Measurements from ENCODE around the gene MEIS2.
"Not testable (repeated sequence)": the region's sequence is repeated elsewhere in the genome, so short reads cannot be mapped to it uniquely, and the experiment has no call there.

The MEIS2 gene

DNA sequence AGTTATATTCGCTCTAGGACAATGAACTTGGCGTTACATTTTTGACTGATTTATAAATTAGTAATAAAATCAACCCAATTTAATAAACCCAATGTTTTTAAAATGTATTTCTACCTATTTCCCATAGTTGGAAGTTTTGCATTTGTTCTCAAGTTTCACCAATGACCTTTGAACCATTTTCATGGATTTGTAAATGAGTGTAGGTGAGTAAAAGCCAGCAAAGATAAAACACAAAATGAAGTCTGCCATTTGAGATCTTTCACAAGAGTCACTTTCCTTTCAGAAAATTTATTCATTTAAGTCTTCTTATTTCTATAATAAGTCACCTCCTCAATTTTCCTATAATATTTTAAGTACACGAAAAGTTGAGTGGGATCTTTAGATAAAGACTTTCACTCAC, 92.1 kb downstream of the MEIS2 start:
- DNase-seq (ENCODE audit: low spot score), result no peak

- no peak for DNase-seq (ENCODE audit: low spot score)
Observed at GRCh38 chr15:37007301-37007700, 93.0 kb downstream of the MEIS2 start.

DNA sequence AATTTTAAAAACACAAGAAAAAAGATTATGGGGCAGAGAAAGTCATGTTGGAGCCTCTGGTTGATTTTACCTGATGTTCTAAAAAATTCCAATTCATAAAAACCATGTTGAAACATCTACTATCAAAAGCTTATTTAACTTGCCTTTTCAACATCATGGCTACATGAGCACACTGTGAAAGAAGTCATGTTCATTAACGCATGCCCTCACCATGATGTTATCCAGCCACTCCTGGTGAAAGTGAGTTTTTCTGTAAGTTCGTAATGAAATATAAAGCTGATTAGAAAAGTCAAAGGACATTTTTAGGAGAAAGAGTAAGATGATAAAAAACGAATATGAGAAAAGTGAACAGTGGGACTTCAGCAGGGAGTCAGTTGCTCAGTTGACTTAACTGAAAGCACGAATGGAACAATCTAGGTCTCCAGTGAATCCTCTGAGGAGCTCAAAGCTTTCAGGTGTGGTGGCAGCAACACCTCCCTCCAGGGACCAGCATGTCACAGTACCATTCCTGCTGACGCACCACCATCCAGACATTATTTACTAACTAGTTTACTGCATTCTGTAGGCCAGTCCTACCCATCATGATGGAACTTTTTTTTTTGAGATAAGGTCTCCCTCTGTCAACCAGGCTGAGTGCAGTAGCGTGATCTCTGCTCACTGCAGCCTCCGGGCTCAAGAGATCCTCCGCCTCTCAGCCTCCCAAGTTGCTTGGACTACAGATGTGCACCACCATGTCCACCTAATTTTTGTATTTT, 95.2 kb downstream of the MEIS2 start:
- DNase-seq (ENCODE audit: low spot score), result no peak

DNA sequence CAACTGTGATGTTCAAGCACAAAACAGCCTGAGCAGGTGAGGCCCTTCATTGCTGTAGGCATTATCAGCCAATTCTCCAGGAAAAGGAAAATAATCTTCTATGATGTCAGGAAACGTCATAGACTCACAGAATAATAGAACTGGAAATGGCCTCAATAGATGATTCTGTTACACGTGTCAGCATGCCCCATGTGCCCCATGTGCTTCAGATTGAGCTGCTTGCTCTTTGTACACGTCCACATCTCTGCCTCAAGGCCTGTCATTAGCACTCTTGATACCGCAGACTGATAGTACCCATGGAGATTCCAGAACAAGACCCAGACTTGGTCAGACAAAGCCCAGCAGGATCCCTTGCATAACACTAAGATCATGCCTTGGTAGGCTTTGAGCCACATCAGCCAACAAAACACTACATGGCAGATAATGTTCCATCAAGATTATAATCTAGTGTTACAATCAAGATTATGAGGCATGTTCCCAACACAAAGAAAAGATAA, 95.9 kb downstream of the MEIS2 start:
- DNase-seq (ENCODE audit: low spot score), result no peak

GRCh38 chr15:37002041-37002672, 98.2 kb downstream of the MEIS2 start:
- no peak for DNase-seq (ENCODE audit: low spot score)

DNA sequence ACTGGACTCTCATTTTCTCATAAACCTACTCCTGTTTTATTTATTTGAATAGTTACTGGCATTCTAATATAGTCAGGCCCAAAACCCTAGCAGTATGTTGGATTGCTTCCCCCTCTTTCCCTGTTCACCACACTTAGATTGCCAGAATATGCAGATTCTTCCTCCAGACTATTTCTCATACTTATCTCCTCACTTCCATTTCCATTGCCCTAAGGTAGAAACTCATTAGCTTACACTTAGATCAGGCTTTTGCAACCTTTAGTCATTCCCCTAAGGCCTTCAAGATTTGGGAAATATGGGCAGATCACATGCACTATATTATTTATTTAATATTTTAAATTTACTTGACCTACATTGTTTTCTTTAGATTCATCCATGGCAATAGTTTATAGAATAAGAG, 98.9 kb downstream of the MEIS2 start:
- DNase-seq (ENCODE audit: low spot score), result no peak

DNA sequence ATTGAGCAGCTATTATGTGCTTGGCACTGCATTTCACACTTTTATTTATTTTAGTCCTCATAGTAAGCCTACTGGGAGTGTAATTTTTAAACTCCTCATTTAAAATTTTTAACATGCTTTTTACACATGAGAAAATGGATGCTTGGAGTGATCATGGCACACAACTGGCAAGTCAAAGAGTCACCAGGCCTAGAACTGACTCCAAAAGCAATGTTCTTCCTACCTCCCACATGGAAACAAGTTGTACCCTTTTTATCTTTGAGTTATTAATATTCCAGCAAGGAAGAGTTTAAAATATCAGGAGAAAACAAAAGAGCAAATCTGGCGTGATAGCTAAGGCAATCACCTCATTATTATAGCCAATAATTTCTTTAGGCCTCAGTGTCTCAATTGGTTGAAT, 100.6 kb downstream of the MEIS2 start:
- DNase-seq (ENCODE audit: low spot score), result no peak

- DNase-seq (ENCODE audit: low spot score), result no peak
Observed at GRCh38 chr15:36996538-36997181, 103.7 kb downstream of the MEIS2 start.

- DNase-seq (ENCODE audit: low spot score), result no peak
Observed at GRCh38 chr15:36996121-36996520, 104.2 kb downstream of the MEIS2 start.

- no peak for DNase-seq (ENCODE audit: low spot score)
Observed at GRCh38 chr15:36994790-36995189, 105.6 kb downstream of the MEIS2 start.

- no peak for DNase-seq (ENCODE audit: low spot score)
Observed at GRCh38 chr15:36992454-36992853, 107.9 kb downstream of the MEIS2 start.

GRCh38 chr15:36988947-36989346, 111.4 kb downstream of the MEIS2 start:
- DNase-seq (ENCODE audit: low spot score), result no peak

DNA sequence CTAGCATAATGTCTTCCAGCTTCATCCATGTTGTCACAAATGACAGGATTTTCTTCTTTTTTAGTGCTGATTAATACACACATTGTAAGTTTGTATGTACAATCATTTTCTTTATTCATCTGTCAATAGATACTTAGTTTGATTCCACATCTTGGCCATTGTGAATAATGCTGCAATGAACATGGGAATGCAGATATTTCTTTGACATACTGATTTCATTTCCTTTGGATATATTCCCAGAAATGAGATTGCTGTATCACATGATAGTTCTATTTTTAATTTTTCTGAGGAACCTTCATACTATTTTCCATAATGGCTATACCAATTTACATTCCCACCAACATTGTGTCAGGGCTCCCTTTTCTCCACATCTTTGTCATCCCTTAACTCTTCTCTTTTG, 117.9 kb downstream of the MEIS2 start:
- DNase-seq (ENCODE audit: low spot score), result no peak

GRCh38 chr15:36980281-36980680, 120.1 kb downstream of the MEIS2 start:
- not testable (repeated sequence) for DNase-seq (ENCODE audit: low spot score)

DNA sequence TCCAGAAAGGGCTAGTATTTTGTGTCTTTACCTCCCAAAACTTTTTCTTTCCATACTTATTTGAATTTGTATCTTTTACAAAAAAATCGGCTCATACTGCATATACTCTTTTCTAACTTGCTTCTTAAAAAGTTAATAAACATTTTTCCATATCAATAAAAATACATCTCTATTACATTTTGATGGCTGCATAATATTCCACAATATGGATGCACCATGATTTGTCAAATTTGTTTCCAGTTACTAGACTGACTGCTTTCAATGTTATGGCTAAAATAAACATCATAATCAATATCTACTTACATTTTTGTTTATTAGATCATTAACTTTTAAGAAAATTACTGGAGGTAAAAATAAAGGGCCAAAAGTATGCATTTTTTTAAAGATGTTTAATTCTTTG, 121.7 kb downstream of the MEIS2 start:
- DNase-seq (ENCODE audit: low spot score), result no peak

GRCh38 chr15:36978126-36978525, 122.2 kb downstream of the MEIS2 start:
- no peak for DNase-seq (ENCODE audit: low spot score)

DNA sequence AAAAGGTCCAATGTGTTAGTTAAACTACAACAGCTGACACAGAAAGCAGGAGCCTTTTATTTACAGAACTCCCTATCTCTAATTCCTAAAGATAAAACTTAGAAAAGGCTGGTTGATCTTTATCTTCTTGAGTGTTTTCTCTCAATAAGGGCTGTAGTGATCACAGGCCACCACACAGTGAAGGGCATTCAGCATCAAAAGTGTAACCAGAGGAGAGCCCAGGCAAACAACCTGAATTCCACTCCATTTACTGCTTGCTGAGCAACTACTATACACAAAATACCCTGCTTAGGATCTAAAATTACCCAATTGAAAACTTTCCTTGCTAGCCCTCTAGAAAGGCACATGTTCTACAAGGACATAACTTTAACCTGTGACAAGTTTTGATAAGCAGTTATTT, 122.7 kb downstream of the MEIS2 start:
- DNase-seq (ENCODE audit: low spot score), result no peak

DNA sequence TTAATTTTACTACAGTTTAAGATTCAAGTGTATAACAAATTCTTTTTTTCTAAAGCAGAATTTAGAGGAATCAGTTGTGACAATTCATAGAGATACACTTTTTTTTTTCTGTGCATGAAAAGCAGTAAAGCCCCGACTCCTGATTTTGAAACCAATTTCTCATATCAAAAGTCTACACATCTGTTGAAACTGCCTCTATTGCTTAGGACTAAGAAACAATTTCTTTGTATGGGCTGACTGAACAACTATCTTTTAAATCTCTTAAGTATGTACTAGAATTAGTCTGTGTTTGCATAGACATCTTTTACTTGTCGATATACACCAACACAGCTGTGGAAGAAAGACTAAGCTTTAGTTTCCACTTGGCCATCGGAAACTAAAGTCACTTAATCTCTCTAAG, 127.6 kb downstream of the MEIS2 start:
- no peak for DNase-seq (ENCODE audit: low spot score)

- DNase-seq (ENCODE audit: low spot score), result no peak
Observed at GRCh38 chr15:36970522-36970921, 129.8 kb downstream of the MEIS2 start.

GRCh38 chr15:36967929-36968328, 132.4 kb downstream of the MEIS2 start:
- DNase-seq (ENCODE audit: low spot score), result no peak

DNA sequence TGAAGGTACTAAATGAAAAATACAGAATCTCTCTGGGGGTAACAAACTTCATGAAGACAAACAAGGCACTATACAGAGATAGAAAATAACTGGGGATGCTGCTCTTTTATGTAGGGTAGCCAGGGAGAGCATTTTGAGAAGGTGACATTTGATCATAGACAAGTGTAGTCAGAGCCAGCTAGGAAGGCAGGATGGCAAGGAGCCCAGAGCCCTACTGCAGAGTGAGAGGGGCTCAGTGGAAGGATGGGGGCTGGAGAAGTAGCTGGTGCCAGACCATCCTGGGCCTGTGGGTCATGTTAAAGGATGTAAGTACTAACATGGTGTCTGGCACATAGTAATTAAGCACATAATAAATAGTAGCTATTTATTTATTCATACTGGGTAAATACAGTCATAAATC, 133.6 kb downstream of the MEIS2 start:
- DNase-seq (ENCODE audit: low spot score), result no peak

DNA sequence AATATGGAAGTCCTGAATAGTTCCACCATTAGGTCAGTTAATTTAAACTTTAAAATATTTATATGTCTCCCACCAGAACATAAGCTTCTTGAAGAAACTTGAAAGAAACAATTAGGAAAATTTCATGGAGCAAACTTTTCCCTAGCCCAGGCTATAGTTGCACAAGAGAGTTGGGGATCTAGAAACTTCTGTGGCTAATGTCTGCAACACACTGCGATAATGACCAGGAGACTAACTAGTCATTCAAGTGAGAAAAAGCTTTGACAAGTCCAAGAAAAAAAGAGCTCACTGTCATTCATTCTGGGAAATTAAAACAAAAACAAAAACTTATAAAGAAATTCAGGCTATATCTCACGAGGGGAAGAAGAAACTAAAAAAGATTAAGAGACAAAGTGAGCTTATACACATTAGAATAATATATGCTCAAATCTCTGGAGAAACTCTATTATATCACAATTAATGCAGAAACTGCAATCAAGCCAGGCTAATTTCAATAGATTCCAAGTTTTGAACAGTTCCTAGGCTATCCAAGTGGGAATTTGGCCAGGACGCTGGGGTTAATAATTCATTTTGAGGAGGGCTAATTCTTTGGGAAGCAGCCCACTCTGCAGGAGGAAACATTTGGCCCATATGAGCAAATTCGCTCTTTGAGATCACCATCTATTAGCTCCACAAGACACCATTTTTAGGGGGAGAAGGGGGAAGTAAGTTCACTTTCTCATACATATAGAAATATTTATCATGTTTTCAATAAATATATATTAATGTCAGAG, 134.6 kb downstream of the MEIS2 start:
- no peak for DNase-seq (ENCODE audit: low spot score)

All from NAMALWA (cell line).